Chondrocyte (in vitro differentiated cells): ENCODE measurements around the gene RINL. TPM values are rescaled to one million over a fixed set of nuclear protein-coding genes. Genes with fewer than 3 reads are reported as not detected.
A peak's percentile ranks its signal among the peaks of the same experiment; 100 is the strongest.

Experiments used
- DNase-seq: peaks from one replicate; pipeline ENCODE4 v3.0.0; 2021; ENCODE audit warnings: mixed read lengths, low spot score
- H3K27ac Mint-ChIP-seq: one replicate; pipeline ENCODE4 v1.8.0; 2021; ENCODE audit warnings: mild to moderate bottlenecking, moderate library complexity, mixed read lengths; ENCODE audit not compliant: unreplicated experiment
- H3K27me3 Mint-ChIP-seq: 2 replicates; pipeline ENCODE4 v1.8.0; 2021; ENCODE audit warnings: low read depth, mixed read lengths
- H3K36me3 Mint-ChIP-seq: 2 replicates; pipeline ENCODE4 v1.8.0; 2021; ENCODE audit warnings: low read depth, mixed read lengths
- H3K4me1 Mint-ChIP-seq: 2 replicates; pipeline ENCODE4 v1.8.0; 2021; ENCODE audit warnings: low read depth, mild to moderate bottlenecking, mixed read lengths
- H3K4me3 Mint-ChIP-seq: one replicate; pipeline ENCODE4 v1.8.0; 2021; ENCODE audit warnings: mild to moderate bottlenecking, moderate library complexity, mixed read lengths; ENCODE audit not compliant: unreplicated experiment
- H3K9me3 Mint-ChIP-seq: 2 replicates; pipeline ENCODE4 v1.8.0; 2021; ENCODE audit warnings: low read depth, mixed read lengths
- total RNA-seq: library from RNA; stranded (reverse); gene quantifications from 3 replicates; pipeline ENCODE4 v1.2.1, GENCODE V29; 2021
- TF ChIP-seq, protein P1 (sequence below): fragments of 200-600 bp; sonication (generic); IDR thresholded peaks from 2 replicates; pipeline ENCODE4 v1.5.0; 2021; ENCODE audit warnings: antibody characterized with exemption, mild to moderate bottlenecking, moderate library complexity

Gene RINL
- total RNA-seq, 1 donor from 2014 or later = 0.65 TPM

DNA sequence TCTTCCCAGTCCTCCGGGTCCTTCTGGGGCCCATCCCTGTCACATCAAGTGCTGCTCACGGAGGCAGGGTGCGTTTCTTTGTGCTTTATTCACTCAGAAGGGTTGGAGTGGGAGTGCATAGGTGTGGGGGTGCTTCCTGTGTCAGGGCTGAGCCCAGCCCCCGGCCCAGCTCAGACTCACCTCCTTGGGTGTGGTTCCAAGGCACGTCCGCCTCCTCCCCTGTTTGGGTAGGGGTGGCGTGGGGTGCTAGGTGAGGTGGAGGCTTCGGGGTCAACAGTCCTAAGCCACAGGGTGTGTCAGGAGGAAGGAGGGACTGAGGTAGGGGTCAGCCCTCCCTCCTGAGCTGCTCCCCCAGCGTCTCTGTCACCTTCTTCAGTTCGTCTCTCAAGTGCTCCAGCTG, 30.8 kb upstream of the RINL start:
- no peak for DNase-seq
- TF ChIP-seq, protein P1, sequence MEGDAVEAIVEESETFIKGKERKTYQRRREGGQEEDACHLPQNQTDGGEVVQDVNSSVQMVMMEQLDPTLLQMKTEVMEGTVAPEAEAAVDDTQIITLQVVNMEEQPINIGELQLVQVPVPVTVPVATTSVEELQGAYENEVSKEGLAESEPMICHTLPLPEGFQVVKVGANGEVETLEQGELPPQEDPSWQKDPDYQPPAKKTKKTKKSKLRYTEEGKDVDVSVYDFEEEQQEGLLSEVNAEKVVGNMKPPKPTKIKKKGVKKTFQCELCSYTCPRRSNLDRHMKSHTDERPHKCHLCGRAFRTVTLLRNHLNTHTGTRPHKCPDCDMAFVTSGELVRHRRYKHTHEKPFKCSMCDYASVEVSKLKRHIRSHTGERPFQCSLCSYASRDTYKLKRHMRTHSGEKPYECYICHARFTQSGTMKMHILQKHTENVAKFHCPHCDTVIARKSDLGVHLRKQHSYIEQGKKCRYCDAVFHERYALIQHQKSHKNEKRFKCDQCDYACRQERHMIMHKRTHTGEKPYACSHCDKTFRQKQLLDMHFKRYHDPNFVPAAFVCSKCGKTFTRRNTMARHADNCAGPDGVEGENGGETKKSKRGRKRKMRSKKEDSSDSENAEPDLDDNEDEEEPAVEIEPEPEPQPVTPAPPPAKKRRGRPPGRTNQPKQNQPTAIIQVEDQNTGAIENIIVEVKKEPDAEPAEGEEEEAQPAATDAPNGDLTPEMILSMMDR = no peak
- Mint-ChIP-seq H3K9me3 (no peaks in the 10 kb centered on the region), H3K27me3 (no peaks in the 10 kb centered on the region), H3K36me3 (peaks cover 16% of the 10 kb centered on the region), H3K4me1 (no peaks in the 10 kb centered on the region), H3K4me3 (no peak overlapping the region), H3K27ac (no peak overlapping the region)

DNA sequence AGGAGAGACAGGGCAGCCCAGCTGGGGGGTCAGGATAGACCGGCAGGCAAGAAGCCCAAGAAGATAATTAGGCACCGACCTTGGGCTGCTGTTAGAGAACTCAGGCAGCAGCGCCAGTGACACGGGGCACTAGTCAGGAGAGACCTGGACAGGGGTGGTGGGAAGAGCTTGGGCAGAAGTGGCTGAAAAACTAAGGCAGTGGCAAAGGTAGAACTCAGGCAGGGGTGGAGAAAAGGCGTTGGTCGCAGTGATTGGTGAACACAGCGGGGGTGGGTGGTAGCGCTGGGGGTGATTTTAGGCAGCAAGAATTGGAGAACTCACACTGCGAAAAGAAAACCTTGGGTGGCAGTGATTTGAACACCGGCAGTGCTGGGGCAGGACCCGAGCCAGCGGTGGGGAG, 29.6 kb upstream of the RINL start:
- Mint-ChIP-seq H3K27ac (no peak overlapping the region), H3K9me3 (no peaks in the 10 kb centered on the region), H3K36me3 (peaks cover 16% of the 10 kb centered on the region), H3K4me3 (no peak overlapping the region), H3K4me1 (no peaks in the 10 kb centered on the region), H3K27me3 (no peaks in the 10 kb centered on the region)
- no peak for DNase-seq
- TF ChIP-seq, protein P1 = no peak

DNA sequence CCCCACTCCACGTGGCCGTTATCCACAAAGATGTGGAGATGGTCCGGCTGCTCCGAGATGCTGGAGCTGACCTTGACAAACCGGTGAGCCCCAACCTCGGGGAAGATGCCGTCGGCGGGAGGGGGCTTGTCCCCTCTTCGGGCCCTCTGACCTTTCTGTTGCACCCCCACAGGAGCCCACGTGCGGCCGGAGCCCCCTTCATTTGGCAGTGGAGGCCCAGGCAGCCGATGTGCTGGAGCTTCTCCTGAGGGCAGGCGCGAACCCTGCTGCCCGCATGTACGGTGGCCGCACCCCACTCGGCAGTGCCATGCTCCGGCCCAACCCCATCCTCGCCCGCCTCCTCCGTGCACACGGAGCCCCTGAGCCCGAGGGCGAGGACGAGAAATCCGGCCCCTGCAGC, 29.2 kb upstream of the RINL start:
- Mint-ChIP-seq H3K4me3 (no peak overlapping the region), H3K36me3 (peaks cover 16% of the 10 kb centered on the region), H3K27ac (no peak overlapping the region), H3K4me1 (no peaks in the 10 kb centered on the region), H3K27me3 (no peaks in the 10 kb centered on the region), H3K9me3 (no peaks in the 10 kb centered on the region)
- TF ChIP-seq, protein P1 = no peak
- DNase-seq = no peak

DNA sequence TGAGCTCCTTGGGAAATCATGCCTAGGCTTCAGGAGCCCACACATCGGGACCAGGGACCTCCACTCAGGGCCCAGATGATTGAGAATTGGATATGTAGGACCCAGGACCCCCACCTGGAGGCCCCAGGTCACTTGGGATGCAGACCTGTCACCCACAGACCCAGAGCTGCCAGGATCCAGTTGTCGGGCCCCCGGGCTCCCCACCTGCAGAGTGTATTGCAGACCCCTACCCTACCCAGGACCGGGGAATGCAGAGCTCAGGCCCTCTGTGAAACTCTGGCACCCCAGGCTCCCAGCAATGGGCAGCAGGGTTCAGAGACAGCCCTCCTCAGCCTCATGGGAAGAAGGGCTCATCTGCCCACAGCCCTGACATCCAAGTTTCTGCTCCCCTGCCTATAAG, 27.5 kb upstream of the RINL start:
- no peaks in the 10 kb centered on the region for H3K27me3 Mint-ChIP-seq
- no peaks in the 10 kb centered on the region for H3K9me3 Mint-ChIP-seq
- H3K36me3 Mint-ChIP-seq = peaks cover 16% of the 10 kb centered on the region
- no peak overlapping the region for H3K4me3 Mint-ChIP-seq
- DNase-seq = no peak
- no peak overlapping the region for H3K27ac Mint-ChIP-seq
- peaks cover 3% of the 10 kb centered on the region for H3K4me1 Mint-ChIP-seq
- TF ChIP-seq, protein P1 = no peak

DNA sequence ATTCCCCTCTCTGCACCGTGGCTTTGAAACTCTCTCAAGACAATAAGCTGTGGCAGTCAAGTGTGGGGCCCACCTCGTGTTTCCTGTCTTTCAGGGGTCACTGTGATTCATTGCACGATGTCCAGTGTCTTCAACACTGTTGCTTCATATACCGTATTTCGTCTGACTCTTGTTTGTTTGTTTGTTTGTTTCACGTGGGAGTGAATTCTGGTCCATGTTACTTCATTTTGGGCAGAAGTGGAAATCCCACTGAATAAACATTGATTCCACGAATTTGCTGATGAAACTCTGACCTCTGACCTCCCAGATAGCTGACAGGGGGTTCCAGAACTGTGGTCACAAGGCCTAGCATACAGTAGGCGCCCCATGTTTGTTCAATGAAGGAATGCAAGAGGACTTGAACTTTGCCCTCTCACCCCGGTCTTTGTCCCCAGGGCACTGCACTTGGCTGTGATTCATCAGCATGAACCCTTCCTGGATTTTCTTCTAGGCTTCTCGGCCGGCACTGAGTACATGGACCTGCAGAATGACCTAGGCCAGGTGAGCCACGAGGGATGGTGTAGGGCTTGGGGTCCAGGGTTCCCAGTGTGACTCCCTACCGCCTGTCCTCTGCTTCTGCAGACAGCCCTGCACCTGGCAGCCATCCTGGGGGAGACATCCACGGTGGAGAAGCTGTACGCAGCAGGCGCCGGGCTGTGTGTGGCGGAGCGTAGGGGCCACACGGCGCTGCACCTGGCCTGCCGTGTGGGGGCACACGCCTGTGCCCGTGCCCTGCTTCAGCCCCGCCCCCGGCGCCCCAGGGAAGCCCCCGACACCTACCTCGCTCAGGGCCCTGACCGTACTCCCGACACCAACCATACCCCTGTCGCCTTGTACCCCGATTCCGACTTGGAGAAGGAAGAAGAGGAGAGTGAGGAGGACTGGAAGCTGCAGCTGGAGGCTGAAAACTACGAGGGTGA, 26.8 kb upstream of the RINL start:
- Mint-ChIP-seq H3K4me3 (no peak overlapping the region), H3K27me3 (no peaks in the 10 kb centered on the region), H3K27ac (peak overlapping the region; percentile 60)

More for the DNA sequence above, 26.8 kb upstream of the RINL start:
- Mint-ChIP-seq H3K4me1 (peaks cover 9% of the 10 kb centered on the region), H3K9me3 (no peaks in the 10 kb centered on the region), H3K36me3 (peaks cover 16% of the 10 kb centered on the region)
- DNase-seq = no peak
- TF ChIP-seq, protein P1 = no peak
